Astrocyte of the cerebellum (primary cell): ENCODE data around the gene LY9.
"Not testable (repeated sequence)": the region's sequence is repeated elsewhere in the genome, so short reads cannot be mapped to it uniquely, and the experiment has no call there.

Experiments used
- DNase-seq: peaks from one replicate; pipeline ENCODE4 v3.0.0-alpha.2; 2011; ENCODE audit warnings: low read depth
- H3K4me3 ChIP-seq: 2 replicates; pipeline ENCODE4 v1.5.1; 2011; ENCODE audit warnings: mild to moderate bottlenecking, low read depth, low read length, moderate library complexity
- in situ Hi-C: cut with HindIII; loops from 2 replicates; pipeline ENCODE4 v1.10.0; 2017; ENCODE audit warnings: low sequenced_read_pairs
- TF ChIP-seq, protein P1 (sequence below): IDR thresholded peaks from 2 replicates; pipeline ENCODE4 v1.5.1; 2012; ENCODE audit warnings: low read length, low read depth, moderate library complexity, mild to moderate bottlenecking; ENCODE audit errors: missing control alignments

The LY9 gene

DNA sequence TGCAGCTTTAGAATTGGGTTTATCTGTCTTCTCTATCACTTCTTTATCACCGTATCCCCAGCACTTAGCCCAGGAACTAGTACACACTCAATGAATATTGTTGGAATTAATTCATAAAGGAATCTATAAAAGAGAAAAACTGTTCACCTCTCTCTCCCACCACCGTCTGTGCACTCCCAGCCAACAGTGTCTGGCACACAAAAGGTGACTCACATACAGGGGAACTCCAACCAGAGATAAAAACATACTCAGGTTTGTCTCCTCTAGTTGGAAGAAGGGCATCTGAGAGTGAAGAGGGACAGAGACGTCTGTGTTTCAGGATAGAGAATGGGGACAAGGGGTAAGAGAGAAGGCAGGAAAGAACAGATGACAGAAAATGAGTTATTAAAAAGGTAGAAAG is 79.0 kb downstream of the LY9 start:
- H3K4me3 ChIP-seq, result no peak overlapping the region
- TF ChIP-seq, protein P1, sequence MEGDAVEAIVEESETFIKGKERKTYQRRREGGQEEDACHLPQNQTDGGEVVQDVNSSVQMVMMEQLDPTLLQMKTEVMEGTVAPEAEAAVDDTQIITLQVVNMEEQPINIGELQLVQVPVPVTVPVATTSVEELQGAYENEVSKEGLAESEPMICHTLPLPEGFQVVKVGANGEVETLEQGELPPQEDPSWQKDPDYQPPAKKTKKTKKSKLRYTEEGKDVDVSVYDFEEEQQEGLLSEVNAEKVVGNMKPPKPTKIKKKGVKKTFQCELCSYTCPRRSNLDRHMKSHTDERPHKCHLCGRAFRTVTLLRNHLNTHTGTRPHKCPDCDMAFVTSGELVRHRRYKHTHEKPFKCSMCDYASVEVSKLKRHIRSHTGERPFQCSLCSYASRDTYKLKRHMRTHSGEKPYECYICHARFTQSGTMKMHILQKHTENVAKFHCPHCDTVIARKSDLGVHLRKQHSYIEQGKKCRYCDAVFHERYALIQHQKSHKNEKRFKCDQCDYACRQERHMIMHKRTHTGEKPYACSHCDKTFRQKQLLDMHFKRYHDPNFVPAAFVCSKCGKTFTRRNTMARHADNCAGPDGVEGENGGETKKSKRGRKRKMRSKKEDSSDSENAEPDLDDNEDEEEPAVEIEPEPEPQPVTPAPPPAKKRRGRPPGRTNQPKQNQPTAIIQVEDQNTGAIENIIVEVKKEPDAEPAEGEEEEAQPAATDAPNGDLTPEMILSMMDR, result no peak
- DNase-seq, result no peak
- in situ Hi-C loops, result no loop called here

DNA sequence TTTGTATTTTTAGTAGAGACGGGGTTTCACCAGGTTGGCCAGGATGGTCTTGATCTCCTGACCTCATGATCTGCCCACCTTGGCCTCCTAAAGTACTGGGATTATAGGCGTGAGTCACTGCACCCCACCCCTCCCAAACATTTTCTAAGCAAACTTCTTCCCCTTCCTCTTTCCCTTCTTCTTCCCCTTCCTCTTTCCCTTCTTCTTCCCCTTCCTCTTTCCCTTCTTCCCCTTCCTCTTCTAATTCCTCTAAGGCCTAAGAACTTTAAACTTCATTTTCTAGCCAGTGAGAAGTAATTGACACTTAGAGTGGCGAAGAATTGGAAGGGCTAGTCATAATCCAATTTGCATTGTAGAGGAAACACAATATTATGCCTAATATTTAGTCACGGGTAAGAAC is 79.6 kb downstream of the LY9 start:
- H3K4me3 ChIP-seq, in situ Hi-C loops, DNase-seq: not testable (repeated sequence)

- TF ChIP-seq, protein P1, result no peak
- H3K4me3 ChIP-seq, result no peak overlapping the region
- in situ Hi-C loops, result no loop called here
- DNase-seq, result no peak
Measured at GRCh38 chr1:160876311-160876710, 80.3 kb downstream of the LY9 start.

GRCh38 chr1:160877221-160877620 is 81.2 kb downstream of the LY9 start:
- in situ Hi-C loops, result no loop called here
- TF ChIP-seq, protein P1, result no peak
- no peak overlapping the region for H3K4me3 ChIP-seq
- DNase-seq, result no peak
